ENCODE results near the gene TMEM175.

DNA sequence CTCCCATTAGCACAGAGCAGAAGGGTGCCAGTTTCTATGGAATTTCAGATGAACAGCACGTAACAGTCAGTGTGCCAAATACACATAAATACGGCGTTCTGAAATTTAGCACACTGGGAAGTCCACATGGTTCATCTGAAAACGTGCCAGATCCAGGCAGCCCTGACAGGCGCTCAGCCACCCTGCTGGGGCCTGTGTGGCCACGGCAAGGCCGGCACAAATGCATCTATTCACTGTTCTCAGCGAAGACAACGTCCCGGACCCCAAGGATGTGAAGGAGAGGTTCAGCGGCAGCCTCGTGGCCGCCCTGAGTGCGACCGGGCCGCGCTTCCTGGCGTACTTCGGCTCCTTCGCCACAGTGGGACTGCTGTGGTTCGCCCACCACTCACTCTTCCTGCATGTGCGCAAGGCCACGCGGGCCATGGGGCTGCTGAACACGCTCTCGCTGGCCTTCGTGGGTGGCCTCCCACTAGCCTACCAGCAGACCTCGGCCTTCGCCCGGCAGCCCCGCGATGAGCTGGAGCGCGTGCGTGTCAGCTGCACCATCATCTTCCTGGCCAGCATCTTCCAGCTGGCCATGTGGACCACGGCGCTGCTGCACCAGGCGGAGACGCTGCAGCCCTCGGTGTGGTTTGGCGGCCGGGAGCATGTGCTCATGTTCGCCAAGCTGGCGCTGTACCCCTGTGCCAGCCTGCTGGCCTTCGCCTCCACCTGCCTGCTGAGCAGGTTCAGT is 25.5 kb downstream of the TMEM175 start:
- TF ChIP-seq, protein P1, sequence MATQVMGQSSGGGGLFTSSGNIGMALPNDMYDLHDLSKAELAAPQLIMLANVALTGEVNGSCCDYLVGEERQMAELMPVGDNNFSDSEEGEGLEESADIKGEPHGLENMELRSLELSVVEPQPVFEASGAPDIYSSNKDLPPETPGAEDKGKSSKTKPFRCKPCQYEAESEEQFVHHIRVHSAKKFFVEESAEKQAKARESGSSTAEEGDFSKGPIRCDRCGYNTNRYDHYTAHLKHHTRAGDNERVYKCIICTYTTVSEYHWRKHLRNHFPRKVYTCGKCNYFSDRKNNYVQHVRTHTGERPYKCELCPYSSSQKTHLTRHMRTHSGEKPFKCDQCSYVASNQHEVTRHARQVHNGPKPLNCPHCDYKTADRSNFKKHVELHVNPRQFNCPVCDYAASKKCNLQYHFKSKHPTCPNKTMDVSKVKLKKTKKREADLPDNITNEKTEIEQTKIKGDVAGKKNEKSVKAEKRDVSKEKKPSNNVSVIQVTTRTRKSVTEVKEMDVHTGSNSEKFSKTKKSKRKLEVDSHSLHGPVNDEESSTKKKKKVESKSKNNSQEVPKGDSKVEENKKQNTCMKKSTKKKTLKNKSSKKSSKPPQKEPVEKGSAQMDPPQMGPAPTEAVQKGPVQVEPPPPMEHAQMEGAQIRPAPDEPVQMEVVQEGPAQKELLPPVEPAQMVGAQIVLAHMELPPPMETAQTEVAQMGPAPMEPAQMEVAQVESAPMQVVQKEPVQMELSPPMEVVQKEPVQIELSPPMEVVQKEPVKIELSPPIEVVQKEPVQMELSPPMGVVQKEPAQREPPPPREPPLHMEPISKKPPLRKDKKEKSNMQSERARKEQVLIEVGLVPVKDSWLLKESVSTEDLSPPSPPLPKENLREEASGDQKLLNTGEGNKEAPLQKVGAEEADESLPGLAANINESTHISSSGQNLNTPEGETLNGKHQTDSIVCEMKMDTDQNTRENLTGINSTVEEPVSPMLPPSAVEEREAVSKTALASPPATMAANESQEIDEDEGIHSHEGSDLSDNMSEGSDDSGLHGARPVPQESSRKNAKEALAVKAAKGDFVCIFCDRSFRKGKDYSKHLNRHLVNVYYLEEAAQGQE (IDR thresholded peaks at IDR 0.05; ENCODE audit: insufficient replicate concordance, low read depth), result no peak
- TF ChIP-seq, protein P2, sequence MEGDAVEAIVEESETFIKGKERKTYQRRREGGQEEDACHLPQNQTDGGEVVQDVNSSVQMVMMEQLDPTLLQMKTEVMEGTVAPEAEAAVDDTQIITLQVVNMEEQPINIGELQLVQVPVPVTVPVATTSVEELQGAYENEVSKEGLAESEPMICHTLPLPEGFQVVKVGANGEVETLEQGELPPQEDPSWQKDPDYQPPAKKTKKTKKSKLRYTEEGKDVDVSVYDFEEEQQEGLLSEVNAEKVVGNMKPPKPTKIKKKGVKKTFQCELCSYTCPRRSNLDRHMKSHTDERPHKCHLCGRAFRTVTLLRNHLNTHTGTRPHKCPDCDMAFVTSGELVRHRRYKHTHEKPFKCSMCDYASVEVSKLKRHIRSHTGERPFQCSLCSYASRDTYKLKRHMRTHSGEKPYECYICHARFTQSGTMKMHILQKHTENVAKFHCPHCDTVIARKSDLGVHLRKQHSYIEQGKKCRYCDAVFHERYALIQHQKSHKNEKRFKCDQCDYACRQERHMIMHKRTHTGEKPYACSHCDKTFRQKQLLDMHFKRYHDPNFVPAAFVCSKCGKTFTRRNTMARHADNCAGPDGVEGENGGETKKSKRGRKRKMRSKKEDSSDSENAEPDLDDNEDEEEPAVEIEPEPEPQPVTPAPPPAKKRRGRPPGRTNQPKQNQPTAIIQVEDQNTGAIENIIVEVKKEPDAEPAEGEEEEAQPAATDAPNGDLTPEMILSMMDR (IDR thresholded peaks at IDR 0.05; ENCODE audit: insufficient read depth, low read length), result no peak
- TF ChIP-seq POLR2AphosphoS5 (IDR thresholded peaks at IDR 0.05; ENCODE audit: low read depth), result no peak

Measured in HL-60 (cell line).